Omental fat pad (tissue), 4 donors: ENCODE results near the gene TMEM178B. TPM values are rescaled to one million over a fixed set of nuclear protein-coding genes. Genes with fewer than 3 reads are reported as not detected.

Experiments used
- ATAC-seq: fragments of 150-250 bp; one replicate; pipeline ENCODE4 v1.9.1; 2016; ENCODE audit warnings: mild to moderate bottlenecking, moderate library complexity; ENCODE audit not compliant: low FRiP score
- DNase-seq: peaks from one replicate; pipeline ENCODE4 v3.0.0-alpha.2; 2019; ENCODE audit warnings: low spot score
- CTCF ChIP-seq, 3 donors: fragments of 450-650 bp; IDR thresholded peaks; one replicate each; pipeline ENCODE4 v1.5.1; 2016 to 2017; ENCODE audit warnings: antibody characterized with exemption in 3 of 3, mild to moderate bottlenecking in 3 of 3, moderate library complexity in 2 of 3
- total RNA-seq, 4 donors: library from RNA; depleted of rRNA; stranded (reverse); fragments of >200 nt; gene quantifications; one replicate each; pipeline ENCODE4 v1.1.0, GENCODE V29; 2016

Gene TMEM178B
- total RNA-seq, 4 donors from 2014 or later = 0.50 to 1.3 (median 0.81) TPM

- no peak for TF ChIP-seq CTCF (IDR thresholded peaks at IDR 0.05)
- DNase-seq (no peak), ATAC-seq (no peak)
These were observed 313.8 kb downstream of the TMEM178B start for GRCh38 chr7:141387521-141388217.

GRCh38 chr7:141389140-141389796 is 315.4 kb downstream of the TMEM178B start:
- ATAC-seq (no peak), DNase-seq (no peak)
- no peak for TF ChIP-seq CTCF (IDR thresholded peaks at IDR 0.05)

GRCh38 chr7:141390339-141390738 is 316.5 kb downstream of the TMEM178B start:
- ATAC-seq (no peak), DNase-seq (no peak)
- TF ChIP-seq CTCF (IDR thresholded peaks at IDR 0.05) = no peak

- DNase-seq (no peak), ATAC-seq (no peak)
- TF ChIP-seq CTCF (IDR thresholded peaks at IDR 0.05) = no peak
These were observed 319.2 kb downstream of the TMEM178B start for GRCh38 chr7:141393056-141393455.

DNA sequence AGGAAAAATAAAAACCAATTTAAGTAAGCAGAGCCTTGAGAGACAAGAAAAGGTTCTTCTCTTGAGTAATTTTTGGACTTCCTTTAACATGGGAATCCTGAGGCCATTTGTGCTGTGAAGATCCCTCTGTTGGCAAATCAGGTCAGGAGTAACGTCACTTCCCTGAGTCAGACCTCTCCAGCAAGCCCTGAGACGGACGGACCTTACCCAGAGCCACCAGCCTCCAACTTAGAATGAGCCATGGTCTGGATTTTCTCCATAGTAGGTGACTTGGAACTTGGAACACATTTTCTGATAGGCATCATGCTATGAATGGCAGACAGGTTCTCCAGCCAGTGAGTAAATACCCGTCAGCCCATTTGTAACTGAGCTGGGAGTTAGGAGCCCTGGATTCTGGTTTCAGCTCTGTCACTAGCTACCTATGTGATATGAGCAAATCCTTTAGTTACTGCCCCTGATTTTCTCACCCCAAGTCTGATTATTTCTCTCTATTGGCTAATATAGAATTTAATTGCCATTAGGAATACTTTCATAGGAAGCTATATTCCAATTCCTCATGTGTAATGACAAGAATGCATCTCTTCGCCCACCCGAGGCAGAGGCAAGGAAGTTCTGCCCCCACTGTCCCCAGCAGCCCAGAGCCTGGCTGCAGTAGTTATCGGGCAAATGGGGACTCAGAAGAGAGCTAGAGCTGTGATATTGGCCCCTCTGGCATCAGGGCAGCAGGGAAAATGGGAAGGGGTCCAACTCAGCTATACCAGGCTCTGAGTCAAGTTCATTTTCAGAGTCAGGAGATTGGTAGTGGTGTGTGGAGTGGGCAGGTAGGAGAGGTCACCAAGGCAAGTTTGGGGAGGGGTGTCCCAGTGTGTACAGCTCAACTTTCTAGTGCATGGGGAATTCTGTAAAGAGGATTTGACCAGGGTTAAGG is 323.6 kb downstream of the TMEM178B start:
- ATAC-seq = no peak
- no peak for TF ChIP-seq CTCF (IDR thresholded peaks at IDR 0.05)
- no peak for DNase-seq

DNA sequence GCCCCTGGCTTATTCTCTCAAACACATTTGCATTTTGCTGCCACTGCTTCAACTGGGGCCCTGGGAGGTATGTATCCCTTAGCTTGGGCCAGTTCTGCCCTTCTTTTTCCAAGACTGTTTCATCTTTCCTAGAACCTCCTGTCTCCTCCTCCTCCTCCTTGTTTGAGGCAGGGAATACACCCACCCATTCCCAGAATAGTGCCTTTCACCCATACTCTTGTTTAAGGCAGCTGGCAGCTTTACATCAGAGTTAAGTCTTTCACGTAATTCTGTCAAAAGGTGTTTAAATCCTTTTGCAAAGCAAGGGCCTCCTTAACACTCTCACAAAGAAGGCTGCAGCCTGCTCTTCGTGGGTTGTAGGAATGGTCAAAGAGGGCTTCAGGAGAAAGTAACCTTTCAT is 326.5 kb downstream of the TMEM178B start:
- no peak for TF ChIP-seq CTCF (IDR thresholded peaks at IDR 0.05)
- ATAC-seq (no peak), DNase-seq (no peak)
